Dendritic cell treated with granulocyte-macrophage colony-stimulating factor and Interleukin-4, amounts not matched to agents 40 ng/mL and 50 ng/mL, for 4 days (primary cell): ENCODE results near the gene DOP1B.
"Not testable (repeated sequence)": the region's sequence is repeated elsewhere in the genome, so short reads cannot be mapped to it uniquely, and the experiment has no call there.

ENCODE experiments used
- H3K27ac Mint-ChIP-seq: one replicate; pipeline ENCODE4 v1.8.0; 2022; ENCODE audit warnings: mild to moderate bottlenecking, mixed read lengths
- H3K27me3 Mint-ChIP-seq: one replicate; pipeline ENCODE4 v1.8.0; 2022; ENCODE audit warnings: mild to moderate bottlenecking, mixed read lengths
- H3K36me3 Mint-ChIP-seq: one replicate; pipeline ENCODE4 v1.8.0; 2022; ENCODE audit warnings: low read depth, mixed read lengths
- H3K4me1 Mint-ChIP-seq: one replicate; pipeline ENCODE4 v1.8.0; 2022; ENCODE audit warnings: low read depth, mixed read lengths
- H3K4me3 Mint-ChIP-seq: one replicate; pipeline ENCODE4 v1.8.0; 2022; ENCODE audit warnings: mild to moderate bottlenecking, moderate library complexity, mixed read lengths
- H3K9me3 Mint-ChIP-seq: one replicate; pipeline ENCODE4 v1.8.0; 2022; ENCODE audit warnings: mixed read lengths
- intact Hi-C: fragments of 100-400 bp; cut with micrococcal nuclease; formaldehyde crosslinking; loops from one replicate; pipeline ENCODE4 v1.15.0; 2022

Gene DOP1B

DNA sequence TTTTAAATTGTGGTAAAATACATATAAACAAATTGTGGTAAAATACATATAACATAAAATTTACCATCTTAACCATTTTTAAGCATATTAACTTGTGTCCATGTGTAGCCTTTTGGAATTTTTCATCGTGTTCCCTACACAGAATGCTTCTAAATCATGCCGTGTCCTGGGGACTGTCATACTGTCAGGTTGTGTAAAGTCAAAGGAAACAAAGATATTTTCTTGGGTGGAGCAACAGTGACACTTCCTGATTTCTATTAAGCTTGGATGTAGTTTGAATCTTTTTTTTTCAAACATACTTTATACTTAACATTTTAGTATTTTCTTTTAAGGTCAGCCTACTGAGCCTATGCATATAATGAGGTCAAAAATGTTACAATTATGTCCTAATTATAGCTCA, 32.3 kb downstream of the DOP1B start:
- H3K27ac Mint-ChIP-seq: no peak overlapping the region
- intact Hi-C loops: loop anchor here (5.0 kb wide), 1 partner anchor 47 kb away; no protein-coding TSS in a partner anchor
- H3K27me3 Mint-ChIP-seq: no peaks in the 10 kb centered on the region

DNA sequence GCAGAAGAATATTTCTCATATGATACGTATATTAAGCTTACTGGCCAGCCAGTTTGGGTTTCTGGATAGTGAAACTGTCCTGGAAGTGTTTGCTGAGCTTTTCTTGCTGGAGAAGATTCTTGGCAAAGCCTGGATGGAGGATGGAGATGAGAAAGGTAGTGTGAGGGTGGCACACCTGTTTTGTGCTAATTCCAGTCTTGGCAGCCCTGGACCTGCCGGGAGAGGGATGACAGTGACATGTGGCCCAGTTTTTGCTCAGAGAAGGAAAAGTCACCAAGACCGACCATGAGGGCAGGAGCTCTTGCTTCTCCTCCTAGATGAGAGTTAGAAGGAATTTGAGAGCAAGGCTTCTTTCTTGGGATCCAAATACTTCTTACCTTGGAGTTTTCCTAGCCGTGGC, 34.1 kb downstream of the DOP1B start:
- intact Hi-C loops: no loop called here
- Mint-ChIP-seq H3K4me1 (peaks cover 30% of the 10 kb centered on the region), H3K27ac (peak overlapping the region; percentile 17)

More for the DNA sequence above, 32.3 kb downstream of the DOP1B start:
- H3K36me3 Mint-ChIP-seq: peaks cover 50% of the 10 kb centered on the region
- peaks cover 42% of the 10 kb centered on the region for H3K4me1 Mint-ChIP-seq
- no peaks in the 10 kb centered on the region for H3K9me3 Mint-ChIP-seq
- H3K4me3 Mint-ChIP-seq: no peak overlapping the region

DNA sequence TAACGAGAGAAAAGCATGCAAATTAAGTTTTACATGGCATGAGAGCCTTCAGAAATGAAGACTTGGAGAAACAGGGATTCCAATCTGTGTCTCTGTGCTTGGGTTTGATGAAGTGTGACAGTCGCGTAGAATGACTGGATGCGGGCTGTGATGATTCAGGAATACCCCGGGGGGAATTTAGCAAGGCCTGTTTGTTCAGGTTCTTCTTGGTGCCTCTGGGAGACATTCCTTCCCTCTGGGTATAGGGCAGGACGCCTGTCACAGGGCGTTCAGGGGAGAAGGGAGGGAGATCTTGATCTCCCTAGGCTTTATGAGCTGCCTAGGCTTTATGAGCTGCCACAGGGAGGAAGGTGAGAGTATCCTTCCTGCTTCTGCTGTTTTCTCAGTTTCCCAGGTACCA, 36.6 kb downstream of the DOP1B start:
- Mint-ChIP-seq H3K9me3 (no peaks in the 10 kb centered on the region), H3K27me3 (no peaks in the 10 kb centered on the region), H3K27ac (no peak overlapping the region), H3K36me3 (peaks cover 42% of the 10 kb centered on the region), H3K4me3 (no peak overlapping the region), H3K4me1 (peaks cover 23% of the 10 kb centered on the region)
- intact Hi-C loops: no loop called here

More for the DNA sequence above, 34.1 kb downstream of the DOP1B start:
- Mint-ChIP-seq H3K27me3 (no peaks in the 10 kb centered on the region), H3K36me3 (peaks cover 44% of the 10 kb centered on the region), H3K4me3 (no peak overlapping the region), H3K9me3 (no peaks in the 10 kb centered on the region)

DNA sequence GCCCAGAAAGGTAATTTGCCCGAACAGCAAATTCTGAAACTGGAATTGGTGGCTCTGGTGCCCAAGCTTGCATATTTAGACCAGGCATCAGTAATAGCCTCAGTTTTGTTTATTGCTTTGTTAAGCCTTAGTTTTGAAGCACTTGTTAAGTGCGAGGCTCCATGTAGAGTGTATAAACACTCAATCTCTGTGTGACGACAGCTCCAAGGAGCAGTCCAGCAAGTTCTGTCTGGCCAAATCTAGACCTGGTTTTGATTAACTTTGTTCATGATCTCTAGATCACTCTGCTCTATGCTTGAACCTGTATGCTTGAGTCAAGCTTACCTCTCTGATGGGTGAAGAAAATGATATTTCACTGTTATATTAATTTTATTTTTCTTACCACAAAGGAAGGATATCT, 37.4 kb downstream of the DOP1B start:
- peaks cover 18% of the 10 kb centered on the region for H3K4me1 Mint-ChIP-seq
- no peaks in the 10 kb centered on the region for H3K27me3 Mint-ChIP-seq
- H3K36me3 Mint-ChIP-seq: peaks cover 47% of the 10 kb centered on the region
- no peaks in the 10 kb centered on the region for H3K9me3 Mint-ChIP-seq
- intact Hi-C loops: no loop called here
- H3K27ac Mint-ChIP-seq: no peak overlapping the region
- no peak overlapping the region for H3K4me3 Mint-ChIP-seq

DNA sequence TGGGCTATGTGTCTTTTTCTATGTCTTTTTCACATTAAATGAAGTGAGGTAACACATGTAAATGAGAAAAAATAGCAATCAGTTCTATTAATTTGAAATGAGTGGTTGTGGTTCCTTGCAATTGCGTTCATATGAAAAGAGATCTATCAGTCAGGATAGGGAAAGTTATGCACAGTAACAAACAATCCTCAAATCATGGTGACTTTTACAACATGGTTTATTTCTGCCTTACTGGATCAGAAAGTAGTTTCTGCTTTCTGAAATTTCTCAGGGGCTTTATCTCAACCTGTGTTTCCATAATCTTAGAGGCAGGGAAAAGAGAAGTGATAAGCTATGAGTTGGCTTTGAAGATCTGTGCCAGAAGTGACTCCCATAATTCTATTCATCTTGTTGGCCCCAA, 39.0 kb downstream of the DOP1B start:
- Mint-ChIP-seq H3K36me3 (peaks cover 60% of the 10 kb centered on the region), H3K9me3 (no peaks in the 10 kb centered on the region), H3K27ac (no peak overlapping the region), H3K4me3 (no peak overlapping the region), H3K4me1 (peaks cover 18% of the 10 kb centered on the region), H3K27me3 (no peaks in the 10 kb centered on the region)
- intact Hi-C loops: no loop called here

DNA sequence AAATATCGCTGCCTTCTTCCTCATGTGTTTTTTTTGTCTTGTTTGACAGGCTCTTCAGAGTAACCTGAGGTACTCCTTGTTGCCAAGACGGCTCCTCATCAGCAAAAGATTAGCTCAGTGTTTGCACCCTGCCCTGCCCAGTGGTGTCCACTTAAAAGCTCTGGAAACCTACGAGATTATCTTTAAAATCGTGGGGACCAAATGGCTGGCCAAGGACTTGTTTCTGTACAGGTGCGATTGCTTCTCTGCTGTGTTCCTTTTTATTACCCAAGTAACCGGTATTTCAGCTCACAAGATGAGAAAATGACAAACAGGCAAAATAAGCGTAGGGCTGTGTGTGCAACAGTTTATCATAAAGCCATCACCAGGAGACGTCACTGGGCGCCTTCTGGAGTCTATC, 42.4 kb downstream of the DOP1B start:
- Mint-ChIP-seq H3K4me1 (peaks cover 16% of the 10 kb centered on the region), H3K27me3 (no peaks in the 10 kb centered on the region), H3K36me3 (peaks cover 82% of the 10 kb centered on the region), H3K27ac (no peak overlapping the region), H3K9me3 (no peaks in the 10 kb centered on the region), H3K4me3 (no peak overlapping the region)
- intact Hi-C loops: no loop called here

DNA sequence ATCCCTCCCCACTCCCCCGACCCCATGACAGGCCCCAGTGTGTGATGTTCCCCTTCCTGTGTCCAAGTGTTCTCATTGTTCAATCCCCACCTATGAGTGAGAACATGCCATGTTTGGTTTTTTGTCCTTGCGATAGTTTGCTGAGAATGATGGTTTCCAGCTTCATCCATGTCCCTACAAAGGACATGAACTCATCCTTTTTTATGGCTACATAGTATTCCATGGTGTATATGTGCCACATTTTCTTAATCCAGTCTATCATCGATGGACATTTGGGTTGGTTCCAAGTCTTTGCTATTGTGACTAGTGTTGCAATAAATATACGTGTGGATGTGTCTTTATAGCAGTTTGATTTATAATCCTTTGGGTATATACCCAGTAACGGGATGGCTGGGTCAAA, 43.0 kb downstream of the DOP1B start:
- H3K4me3 Mint-ChIP-seq, H3K9me3 Mint-ChIP-seq, intact Hi-C loops, H3K27me3 Mint-ChIP-seq, H3K27ac Mint-ChIP-seq: not testable (repeated sequence)
- peaks cover 16% of the 10 kb centered on the region for H3K4me1 Mint-ChIP-seq
- H3K36me3 Mint-ChIP-seq: peaks cover 82% of the 10 kb centered on the region

DNA sequence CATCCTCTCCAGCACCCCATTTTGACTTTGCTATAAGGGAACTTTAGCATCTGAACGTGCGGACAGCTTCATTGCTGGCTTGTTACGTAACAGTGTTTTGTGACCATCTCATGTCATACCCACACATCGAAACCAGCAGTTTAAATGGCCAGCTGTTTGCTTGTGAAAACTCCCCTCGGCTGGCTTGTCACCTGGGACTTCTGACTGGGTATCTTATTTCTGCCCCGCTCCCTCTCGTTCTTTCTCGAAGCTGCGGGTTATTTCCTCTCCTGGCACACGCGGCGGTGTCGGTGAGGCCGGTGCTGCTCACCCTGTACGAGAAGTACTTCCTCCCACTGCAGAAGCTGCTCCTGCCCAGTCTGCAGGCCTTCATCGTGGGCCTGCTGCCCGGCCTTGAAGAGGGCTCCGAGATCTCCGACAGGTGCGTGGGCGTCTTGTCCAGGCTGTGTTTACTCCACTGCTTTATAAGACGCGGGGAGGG, 43.5 kb downstream of the DOP1B start:
- Mint-ChIP-seq H3K4me3 (no peak overlapping the region), H3K36me3 (peaks cover 82% of the 10 kb centered on the region), H3K9me3 (no peaks in the 10 kb centered on the region), H3K27me3 (no peaks in the 10 kb centered on the region), H3K27ac (no peak overlapping the region), H3K4me1 (peaks cover 16% of the 10 kb centered on the region)
- intact Hi-C loops: no loop called here

DNA sequence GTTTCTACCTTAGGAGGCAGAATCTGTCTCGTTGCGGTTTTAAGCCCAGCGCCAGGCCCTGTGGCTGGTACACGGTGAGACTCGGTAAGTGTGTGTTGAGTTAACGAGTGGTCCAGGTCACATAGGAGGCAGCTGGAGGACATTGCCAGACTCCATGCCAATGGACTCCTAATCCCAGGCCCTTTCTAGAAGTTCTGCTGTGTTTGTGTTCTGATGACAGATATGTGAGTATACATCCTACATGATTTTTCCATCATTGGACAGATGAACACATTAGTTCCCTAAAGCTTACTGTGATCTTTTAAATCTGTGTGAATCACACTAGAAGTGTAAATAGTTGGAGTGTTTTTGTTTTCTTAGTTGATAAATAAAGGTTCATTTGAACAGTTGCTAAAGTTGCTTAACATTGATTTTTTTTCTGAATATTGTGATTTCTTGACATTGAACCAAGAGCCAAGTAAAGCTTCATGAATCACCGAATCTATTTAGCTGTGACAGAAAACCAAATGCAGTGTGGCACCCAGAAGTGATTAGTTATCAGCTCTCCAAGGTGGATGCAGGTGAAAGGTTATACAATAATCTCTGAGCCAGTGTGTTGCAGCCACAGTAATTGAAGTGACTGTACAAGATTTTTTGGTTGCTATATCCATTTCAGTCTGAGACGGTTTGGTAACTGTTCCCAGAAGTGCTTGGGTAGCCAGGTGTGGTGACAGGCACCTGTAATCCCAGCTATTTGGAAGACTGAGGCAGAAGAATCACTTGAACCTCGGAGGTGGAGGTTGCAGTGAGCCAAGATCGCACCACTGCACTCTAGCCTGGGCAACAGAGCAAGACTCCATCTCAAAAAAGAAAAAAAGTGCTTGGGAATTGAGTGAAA, 46.3 kb downstream of the DOP1B start:
- peaks cover 77% of the 10 kb centered on the region for H3K36me3 Mint-ChIP-seq
- H3K9me3 Mint-ChIP-seq: no peaks in the 10 kb centered on the region
- peaks cover 6% of the 10 kb centered on the region for H3K4me1 Mint-ChIP-seq
- H3K27me3 Mint-ChIP-seq: no peaks in the 10 kb centered on the region
- intact Hi-C loops: no loop called here
- no peak overlapping the region for H3K27ac Mint-ChIP-seq
- no peak overlapping the region for H3K4me3 Mint-ChIP-seq

DNA sequence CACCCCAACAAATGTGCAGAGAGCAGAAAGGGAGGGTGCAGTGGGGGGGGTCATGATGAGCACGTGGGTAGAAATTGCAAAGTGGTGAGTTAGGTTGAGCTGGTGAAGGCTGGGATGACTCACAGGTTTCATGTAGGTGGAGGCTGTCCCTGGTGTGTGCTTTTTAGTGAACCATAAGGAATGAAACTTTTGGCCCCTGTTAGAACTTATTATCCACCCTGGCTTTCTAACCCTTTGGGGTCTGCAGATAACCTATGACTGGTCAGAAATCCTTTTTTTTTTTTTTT, 46.9 kb downstream of the DOP1B start:
- Mint-ChIP-seq H3K36me3 (peaks cover 79% of the 10 kb centered on the region), H3K4me3 (no peak overlapping the region), H3K4me1 (peaks cover 6% of the 10 kb centered on the region)

DNA sequence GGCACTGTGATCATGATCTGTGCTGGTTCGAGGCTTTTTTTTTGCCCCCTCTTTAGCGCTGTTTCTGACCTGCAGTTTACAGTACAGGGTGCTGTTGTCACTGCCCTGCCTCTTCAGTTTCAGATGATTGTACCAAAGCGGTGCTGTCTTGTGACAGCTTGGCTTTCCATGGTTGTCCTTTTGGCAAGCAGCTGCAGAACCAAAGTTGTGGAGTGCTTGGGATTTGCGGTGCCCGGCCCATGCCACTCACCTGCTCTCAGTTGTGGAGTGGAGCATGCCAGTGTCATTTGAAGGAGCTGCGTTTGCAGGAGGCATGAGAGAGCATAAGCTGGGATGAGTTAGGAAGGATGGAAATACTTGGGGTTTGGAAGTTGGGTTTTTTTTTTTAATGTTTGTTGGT, 48.4 kb downstream of the DOP1B start:
- no peaks in the 10 kb centered on the region for H3K27me3 Mint-ChIP-seq
- intact Hi-C loops: no loop called here
- peaks cover 79% of the 10 kb centered on the region for H3K36me3 Mint-ChIP-seq
- no peaks in the 10 kb centered on the region for H3K9me3 Mint-ChIP-seq
- no peak overlapping the region for H3K27ac Mint-ChIP-seq
- no peak overlapping the region for H3K4me3 Mint-ChIP-seq
- peaks cover 12% of the 10 kb centered on the region for H3K4me1 Mint-ChIP-seq

More for the DNA sequence above, 46.9 kb downstream of the DOP1B start:
- intact Hi-C loops: no loop called here
- no peaks in the 10 kb centered on the region for H3K27me3 Mint-ChIP-seq
- H3K9me3 Mint-ChIP-seq: no peaks in the 10 kb centered on the region
- H3K27ac Mint-ChIP-seq: no peak overlapping the region

DNA sequence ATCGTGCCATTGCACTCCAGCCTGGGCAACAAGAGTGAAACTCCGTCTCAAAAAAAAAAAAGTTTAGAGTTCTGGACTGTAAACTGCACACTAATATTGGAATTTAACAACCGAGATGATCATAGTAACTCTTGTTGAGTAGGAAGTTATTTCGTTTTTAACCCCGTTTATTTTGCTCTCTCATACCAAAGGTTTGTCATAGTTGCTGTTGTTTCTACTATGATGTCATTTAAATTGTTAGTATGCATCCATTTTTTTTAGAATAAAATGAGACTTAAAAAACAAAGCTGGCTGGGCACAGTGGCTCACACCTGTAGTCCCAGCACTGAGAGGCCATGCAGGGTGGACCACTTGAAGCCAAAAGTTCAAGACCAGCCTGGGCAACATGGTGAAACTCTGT, 49.3 kb downstream of the DOP1B start:
- no peaks in the 10 kb centered on the region for H3K9me3 Mint-ChIP-seq
- no peaks in the 10 kb centered on the region for H3K27me3 Mint-ChIP-seq
- intact Hi-C loops: no loop called here
- no peak overlapping the region for H3K27ac Mint-ChIP-seq
- H3K4me3 Mint-ChIP-seq: no peak overlapping the region
- H3K36me3 Mint-ChIP-seq: peaks cover 79% of the 10 kb centered on the region
- H3K4me1 Mint-ChIP-seq: peaks cover 16% of the 10 kb centered on the region
